Activated CD4-positive, CD25-positive, alpha-beta regulatory T cell treated with anti-CD3 and anti-CD28 coated beads, Interleukin-2, amount 50 U/mL, for 16 hours (primary cell): ENCODE measurements around the gene AEBP1.
"Not testable (repeated sequence)": the region's sequence is repeated elsewhere in the genome, so short reads cannot be mapped to it uniquely, and the experiment has no call there.

Source experiments
- DNase-seq: peaks from one replicate; pipeline ENCODE4 v3.0.0-alpha.2; 2020; ENCODE audit warnings: low read depth, low spot score

Gene AEBP1

GRCh38 chr7:44116789-44117666 lies 12.9 kb downstream of the AEBP1 start:
- no peak for DNase-seq

GRCh38 chr7:44117801-44118429 lies 13.8 kb downstream of the AEBP1 start:
- no peak for DNase-seq

GRCh38 chr7:44119829-44120380 lies 15.8 kb downstream of the AEBP1 start:
- DNase-seq: no peak

- DNase-seq: no peak
Observed at GRCh38 chr7:44120395-44120794, 16.2 kb downstream of the AEBP1 start.

GRCh38 chr7:44121761-44122420 lies 17.7 kb downstream of the AEBP1 start:
- no peak for DNase-seq

- no peak for DNase-seq
Observed at GRCh38 chr7:44122529-44122928, 18.4 kb downstream of the AEBP1 start.

GRCh38 chr7:44123190-44124003 lies 19.3 kb downstream of the AEBP1 start, which contains the start of gene POLD2:
Gene POLD2 (minus strand): TSS chr7:44123548. CDS start chr7:44122053, 1,495 bp downstream.
- DNase-seq: peak; percentile 94

- DNase-seq: no peak
Observed at GRCh38 chr7:44124822-44125202, 20.7 kb downstream of the AEBP1 start.

- DNase-seq: not testable (repeated sequence)
Observed at GRCh38 chr7:44126574-44126973, 22.4 kb downstream of the AEBP1 start.

GRCh38 chr7:44127161-44127560 lies 23.0 kb downstream of the AEBP1 start:
- no peak for DNase-seq

- DNase-seq: no peak
Observed at GRCh38 chr7:44128721-44129582, 24.8 kb downstream of the AEBP1 start.

GRCh38 chr7:44131173-44132029 lies 27.3 kb downstream of the AEBP1 start:
- no peak for DNase-seq

GRCh38 chr7:44132039-44132438 lies 27.9 kb downstream of the AEBP1 start:
- DNase-seq: no peak

- DNase-seq: no peak
Observed at GRCh38 chr7:44133295-44133694, 29.1 kb downstream of the AEBP1 start.

- no peak for DNase-seq
Observed at GRCh38 chr7:44134943-44135628, 30.9 kb downstream of the AEBP1 start.

- no peak for DNase-seq
Observed at GRCh38 chr7:44136731-44137130, 32.6 kb downstream of the AEBP1 start.

GRCh38 chr7:44138698-44139097 lies 34.6 kb downstream of the AEBP1 start:
- no peak for DNase-seq

GRCh38 chr7:44139311-44140010 lies 35.3 kb downstream of the AEBP1 start:
- DNase-seq: no peak
